Measurements from ENCODE around the gene UNC79. TPM values are rescaled to one million over a fixed set of nuclear protein-coding genes. Genes with fewer than 3 reads are reported as not detected.
"Not testable (repeated sequence)": the region's sequence is repeated elsewhere in the genome, so short reads cannot be mapped to it uniquely, and the experiment has no call there.

Gene UNC79
- total RNA-seq: under 1 TPM in 1 of 2 experiments, not detected in 1; 0.05 TPM

DNA sequence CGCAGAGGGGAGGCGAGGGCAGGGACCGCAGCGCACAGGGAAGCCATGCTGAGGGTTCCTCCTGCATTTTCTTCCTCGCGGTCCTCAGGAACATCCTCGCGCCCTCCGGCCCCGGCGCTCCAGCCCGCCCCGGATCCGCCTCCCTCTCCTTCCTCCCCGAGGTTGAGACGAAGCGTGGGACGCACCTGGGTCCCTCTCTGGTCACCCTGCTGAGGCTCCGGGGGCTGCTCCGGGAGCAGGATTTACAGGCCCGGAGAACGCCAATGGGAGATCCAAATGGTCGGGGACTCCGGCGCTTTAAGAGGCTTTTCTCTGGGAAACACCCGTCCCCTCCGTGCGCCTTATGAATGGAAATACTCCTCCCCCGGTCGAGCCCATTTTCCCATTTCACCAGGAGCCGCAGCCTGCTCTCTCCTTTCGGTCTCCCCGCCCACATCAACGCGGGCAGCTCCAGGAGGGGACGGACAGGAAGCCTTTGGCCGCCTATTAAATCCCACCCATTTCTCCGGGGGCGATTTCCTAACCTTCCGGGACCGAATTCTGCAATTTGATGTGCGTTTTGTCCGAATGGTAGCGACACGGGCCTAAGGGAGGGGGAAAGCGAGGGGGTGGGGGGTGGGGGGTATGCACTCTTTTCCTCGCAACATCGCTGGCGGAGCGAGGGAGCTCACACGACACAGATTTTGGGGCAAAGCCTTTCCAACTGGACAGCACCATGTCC is at the start of gene UNC79:
TSS of gene UNC79 (plus strand) at position 625 of the 721 bp plus-strand sequence. CDS start at position 716, 91 bp downstream.
- CTCF ChIA-PET: no interaction called here
- intact Hi-C loops (cut with micrococcal nuclease): no loop called here
- H3K4me3 Mint-ChIP-seq: no peak within 1 kb of the TSS
- peaks cover 12% of the 10 kb centered on the region for H3K9me3 Mint-ChIP-seq
- POLR2A ChIA-PET: no interaction called here
- H3K27ac Mint-ChIP-seq: no peak within 1 kb of the TSS
- no peaks in the 10 kb centered on the region for H3K36me3 Mint-ChIP-seq
- peaks cover 28% of the 10 kb centered on the region for H3K27me3 Mint-ChIP-seq
- peaks cover 3% of the 10 kb centered on the region for H3K4me1 Mint-ChIP-seq (ENCODE audit: low read depth)
- no peak for DNase-seq

DNA sequence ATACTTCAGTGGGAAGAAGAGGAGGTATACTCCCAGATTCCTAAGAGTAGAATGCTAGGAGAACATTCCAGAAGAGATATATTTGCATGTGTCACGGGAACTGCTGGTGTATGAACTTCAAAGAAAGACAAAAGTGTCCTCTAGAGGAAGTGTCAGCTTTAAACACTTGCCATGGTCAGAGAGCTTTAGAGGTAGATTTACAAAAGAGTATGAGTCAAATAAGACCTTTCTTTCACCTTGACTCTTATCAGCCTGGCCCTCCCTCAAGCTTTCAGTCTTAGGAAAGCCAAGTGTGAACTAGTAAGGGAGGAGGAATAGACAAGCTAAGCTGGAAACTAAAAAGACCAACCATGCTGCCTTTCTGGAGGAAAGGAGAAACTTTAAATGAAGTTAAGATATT is 49.1 kb upstream of the UNC79 start:
- Mint-ChIP-seq H3K27ac (no peak overlapping the region), H3K27me3 (peaks cover 25% of the 10 kb centered on the region), H3K9me3 (no peaks in the 10 kb centered on the region), H3K4me1 (ENCODE audit: low read depth) (no peaks in the 10 kb centered on the region), H3K4me3 (no peak overlapping the region), H3K36me3 (no peaks in the 10 kb centered on the region)
- CTCF ChIA-PET: no interaction called here
- POLR2A ChIA-PET: no interaction called here
- DNase-seq: no peak
- intact Hi-C loops (cut with micrococcal nuclease): no loop called here

DNA sequence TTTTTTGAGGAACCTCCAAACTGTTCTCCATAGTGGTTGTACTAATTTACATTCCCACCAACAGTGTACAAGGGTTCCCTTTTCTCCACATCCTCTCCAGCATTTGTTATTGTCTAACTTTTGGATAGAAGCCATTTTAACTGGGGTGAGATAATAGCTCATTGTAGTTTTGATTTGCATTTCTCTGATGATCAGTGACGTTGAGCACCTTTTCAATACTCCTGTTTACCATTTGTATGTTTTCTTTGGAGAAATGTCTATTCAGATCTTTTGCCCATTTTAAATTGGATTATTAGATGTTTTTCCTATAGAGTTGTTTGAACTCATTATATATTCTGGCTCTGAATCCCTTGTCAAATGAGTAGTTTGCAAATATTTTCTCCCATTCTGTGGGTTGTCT is 46.5 kb upstream of the UNC79 start:
- POLR2A ChIA-PET; DNase-seq; H3K9me3 Mint-ChIP-seq; H3K4me1 Mint-ChIP-seq (ENCODE audit: low read depth); CTCF ChIA-PET; H3K36me3 Mint-ChIP-seq; H3K27ac Mint-ChIP-seq; H3K4me3 Mint-ChIP-seq; intact Hi-C loops (cut with micrococcal nuclease): not testable (repeated sequence)
- peaks cover 25% of the 10 kb centered on the region for H3K27me3 Mint-ChIP-seq

DNA sequence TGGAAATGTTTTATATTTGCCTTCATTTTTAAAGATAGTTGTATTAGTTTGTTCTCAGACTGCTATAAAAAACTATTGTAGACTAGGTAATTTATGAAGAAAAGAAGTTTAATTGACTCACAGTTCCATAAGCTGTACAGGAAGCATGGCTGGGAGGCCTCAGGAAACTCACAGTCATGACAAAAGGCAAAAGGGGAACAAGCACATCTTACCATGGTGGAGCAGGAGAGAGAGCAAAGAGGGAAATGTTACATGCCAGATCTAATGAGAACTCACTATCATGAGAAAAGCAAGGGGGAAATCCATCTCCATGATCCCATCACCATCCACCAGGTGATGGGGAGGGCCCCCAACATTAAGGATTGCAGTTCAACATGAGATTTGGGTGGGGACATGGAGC is 35.5 kb upstream of the UNC79 start:
- no peaks in the 10 kb centered on the region for H3K4me1 Mint-ChIP-seq (ENCODE audit: low read depth)
- no peak overlapping the region for H3K27ac Mint-ChIP-seq
- H3K4me3 Mint-ChIP-seq: no peak overlapping the region
- no peak for DNase-seq
- CTCF ChIA-PET: no interaction called here
- POLR2A ChIA-PET: no interaction called here
- intact Hi-C loops (cut with micrococcal nuclease): no loop called here
- peaks cover 18% of the 10 kb centered on the region for H3K27me3 Mint-ChIP-seq
- peaks cover 12% of the 10 kb centered on the region for H3K9me3 Mint-ChIP-seq
- H3K36me3 Mint-ChIP-seq: no peaks in the 10 kb centered on the region

DNA sequence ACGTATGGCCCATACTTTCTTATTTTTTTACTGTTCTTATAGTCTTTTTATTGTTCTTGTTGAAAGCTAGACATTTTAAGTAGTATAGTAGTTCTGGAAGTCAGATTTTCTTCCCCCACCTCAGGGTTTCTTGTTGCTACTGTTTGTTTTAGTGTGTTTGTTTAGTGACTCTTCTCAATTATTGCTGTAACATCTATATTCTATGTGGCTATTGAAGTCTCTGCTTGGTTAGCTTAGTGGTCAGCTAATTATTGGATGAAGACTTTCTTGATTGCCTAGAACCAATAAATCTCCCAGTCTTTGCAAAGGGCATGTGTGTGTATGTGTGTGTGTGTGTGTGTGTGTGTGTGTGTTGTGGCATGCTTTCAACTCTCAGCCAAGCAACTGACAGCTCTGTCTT is 34.3 kb upstream of the UNC79 start:
- Mint-ChIP-seq H3K9me3 (peaks cover 12% of the 10 kb centered on the region), H3K27ac (no peak overlapping the region), H3K27me3 (peaks cover 25% of the 10 kb centered on the region), H3K36me3 (no peaks in the 10 kb centered on the region), H3K4me3 (no peak overlapping the region), H3K4me1 (ENCODE audit: low read depth) (no peaks in the 10 kb centered on the region)
- POLR2A ChIA-PET: no interaction called here
- intact Hi-C loops (cut with micrococcal nuclease): no loop called here
- DNase-seq: no peak
- CTCF ChIA-PET: no interaction called here

DNA sequence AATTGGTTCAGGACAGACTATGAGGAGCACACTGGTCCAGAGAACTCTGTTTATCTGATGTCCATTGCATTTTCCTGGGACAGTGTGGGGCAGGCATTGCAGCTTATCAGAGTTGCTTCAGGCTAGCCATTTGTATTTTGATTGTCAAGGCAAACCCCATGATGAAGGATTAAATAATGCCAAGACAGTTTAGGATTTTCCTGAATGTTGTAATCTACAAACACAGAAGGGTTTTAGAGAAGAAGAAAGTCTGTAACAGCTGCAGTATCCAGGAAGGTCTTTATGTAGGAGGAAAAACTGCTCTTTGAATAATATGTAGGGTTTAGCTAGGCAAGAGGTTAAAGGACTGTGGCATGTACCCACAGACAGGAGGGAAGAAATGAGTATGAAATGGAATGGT is 32.2 kb upstream of the UNC79 start:
- no peak overlapping the region for H3K27ac Mint-ChIP-seq
- intact Hi-C loops (cut with micrococcal nuclease): no loop called here
- H3K27me3 Mint-ChIP-seq: peaks cover 25% of the 10 kb centered on the region

DNA sequence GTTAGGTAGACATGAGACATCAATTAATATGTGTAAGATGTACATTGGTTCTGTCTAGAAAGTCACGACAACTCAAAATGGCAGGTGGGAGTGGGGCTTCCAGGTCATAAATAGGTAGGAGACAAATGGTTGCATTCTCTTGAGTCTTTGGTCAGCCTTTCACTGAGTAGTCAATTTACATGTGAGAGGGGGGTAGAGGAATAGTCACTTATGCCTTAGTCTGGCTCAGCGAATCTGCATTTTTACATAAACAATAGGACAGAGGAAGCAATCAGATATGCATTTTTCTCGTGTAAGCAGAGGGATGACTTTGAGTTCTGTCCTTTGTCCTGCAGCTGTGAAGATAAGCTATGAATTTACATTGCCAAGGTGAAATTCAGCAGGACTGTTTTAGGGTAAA is 27.8 kb upstream of the UNC79 start:
- Mint-ChIP-seq H3K4me3 (no peak overlapping the region), H3K27ac (no peak overlapping the region), H3K4me1 (ENCODE audit: low read depth) (no peaks in the 10 kb centered on the region), H3K36me3 (no peaks in the 10 kb centered on the region), H3K27me3 (peaks cover 22% of the 10 kb centered on the region), H3K9me3 (no peaks in the 10 kb centered on the region)
- DNase-seq: no peak
- intact Hi-C loops (cut with micrococcal nuclease): no loop called here
- CTCF ChIA-PET: no interaction called here
- POLR2A ChIA-PET: no interaction called here

More for the DNA sequence above, 32.2 kb upstream of the UNC79 start:
- no peak for DNase-seq
- CTCF ChIA-PET: no interaction called here
- H3K4me3 Mint-ChIP-seq: no peak overlapping the region
- peaks cover 12% of the 10 kb centered on the region for H3K9me3 Mint-ChIP-seq
- POLR2A ChIA-PET: no interaction called here
- no peaks in the 10 kb centered on the region for H3K36me3 Mint-ChIP-seq
- H3K4me1 Mint-ChIP-seq (ENCODE audit: low read depth): no peaks in the 10 kb centered on the region

DNA sequence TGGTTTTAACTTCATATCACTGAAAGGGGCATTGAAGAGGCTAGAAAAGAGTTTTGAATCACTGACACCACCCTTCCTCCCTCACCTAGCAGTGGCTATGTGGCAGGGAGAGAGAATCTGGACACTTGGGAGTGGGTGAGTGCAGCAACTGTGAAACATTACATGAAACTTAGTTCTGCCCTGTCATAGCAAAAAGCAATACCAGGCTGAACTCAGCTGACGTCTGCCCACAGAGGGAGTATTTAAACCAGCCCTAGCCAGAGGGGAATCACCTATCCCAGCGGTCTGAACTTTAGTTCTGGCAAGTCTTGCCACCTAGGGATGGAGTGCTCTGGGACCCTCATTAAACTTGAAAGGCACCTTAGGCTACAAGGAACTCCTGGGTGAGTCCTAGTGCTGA is 20.7 kb upstream of the UNC79 start:
- no peaks in the 10 kb centered on the region for H3K4me1 Mint-ChIP-seq (ENCODE audit: low read depth)
- no peaks in the 10 kb centered on the region for H3K36me3 Mint-ChIP-seq
- no peak overlapping the region for H3K27ac Mint-ChIP-seq
- intact Hi-C loops (cut with micrococcal nuclease): no loop called here
- H3K4me3 Mint-ChIP-seq: no peak overlapping the region
- DNase-seq: no peak
- H3K9me3 Mint-ChIP-seq: peaks cover 10% of the 10 kb centered on the region
- no peaks in the 10 kb centered on the region for H3K27me3 Mint-ChIP-seq
- ChIA-PET CTCF (no interaction called here), POLR2A (no interaction called here)

DNA sequence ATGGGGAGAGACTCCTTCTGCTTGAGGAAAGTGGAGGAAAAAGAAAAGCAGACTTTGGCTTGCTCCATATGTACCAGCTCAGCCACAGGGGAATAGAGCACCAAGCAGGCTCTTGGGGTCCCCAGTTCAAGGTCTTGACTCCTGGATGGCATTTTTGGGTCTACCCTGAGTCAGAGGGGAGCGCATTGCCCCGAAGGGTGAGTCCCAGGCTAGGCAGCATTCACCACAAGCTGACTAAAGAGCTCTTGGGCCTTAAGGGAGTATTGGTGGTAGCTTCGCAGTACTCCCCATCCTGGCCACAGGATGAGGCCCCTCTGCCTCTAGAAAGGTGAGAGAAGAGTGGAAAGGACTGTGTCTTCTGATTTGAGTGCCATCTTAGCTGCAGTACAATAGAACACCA is 19.8 kb upstream of the UNC79 start:
- intact Hi-C loops (cut with micrococcal nuclease): no loop called here
- no peak for DNase-seq
- H3K4me1 Mint-ChIP-seq (ENCODE audit: low read depth): no peaks in the 10 kb centered on the region
- ChIA-PET CTCF (no interaction called here), POLR2A (interaction anchor here (0.6 kb wide), 1 partner anchor 68 kb away, joined by 3 read pairs; no protein-coding TSS in a partner anchor)
- no peak overlapping the region for H3K4me3 Mint-ChIP-seq
- H3K27ac Mint-ChIP-seq: no peak overlapping the region
- H3K36me3 Mint-ChIP-seq: no peaks in the 10 kb centered on the region
- H3K27me3 Mint-ChIP-seq: no peaks in the 10 kb centered on the region
- H3K9me3 Mint-ChIP-seq: peaks cover 10% of the 10 kb centered on the region

DNA sequence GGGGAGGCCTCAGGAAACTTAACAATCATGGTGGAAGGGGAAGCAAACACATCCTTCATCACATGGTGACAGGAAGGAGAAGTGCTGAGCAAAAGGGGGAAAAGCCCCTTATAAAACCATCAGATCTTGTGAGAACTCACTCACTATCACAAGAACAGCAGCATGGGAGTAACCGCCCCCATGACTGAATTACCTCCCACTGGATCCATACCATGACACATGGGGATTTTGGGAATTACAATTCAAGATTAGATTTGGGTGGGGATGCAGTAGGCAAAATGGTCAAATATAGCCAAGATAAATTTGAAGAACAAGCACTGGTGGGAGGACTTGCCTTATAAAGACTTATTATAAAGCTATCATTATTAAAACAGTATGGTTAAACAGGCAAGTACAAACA is 5.6 kb upstream of the UNC79 start:
- Mint-ChIP-seq H3K27me3 (peaks cover 15% of the 10 kb centered on the region), H3K9me3 (peaks cover 22% of the 10 kb centered on the region)
- POLR2A ChIA-PET; H3K36me3 Mint-ChIP-seq; intact Hi-C loops (cut with micrococcal nuclease); CTCF ChIA-PET; DNase-seq; H3K4me3 Mint-ChIP-seq; H3K4me1 Mint-ChIP-seq (ENCODE audit: low read depth); H3K27ac Mint-ChIP-seq: not testable (repeated sequence)

DNA sequence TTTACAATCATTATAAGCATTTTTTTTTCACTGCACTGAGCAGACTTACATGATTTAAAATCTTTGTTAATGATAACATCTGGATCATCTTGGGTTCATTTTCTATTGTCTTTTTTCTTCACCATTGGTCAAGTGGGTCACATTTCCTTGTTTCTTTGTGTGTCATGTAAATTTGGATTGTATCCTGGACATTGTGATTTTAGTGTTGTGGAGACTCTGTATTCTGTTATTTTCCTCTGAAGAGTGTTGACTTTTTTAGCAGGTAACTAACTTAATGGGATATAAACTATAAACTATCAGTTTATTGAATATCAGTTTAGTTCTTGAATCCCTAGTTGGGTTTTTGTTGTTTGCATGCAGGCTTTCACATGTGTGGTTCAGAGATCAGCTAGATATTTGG is 4.0 kb upstream of the UNC79 start:
- ChIA-PET POLR2A (no interaction called here), CTCF (no interaction called here)
- intact Hi-C loops (cut with micrococcal nuclease): no loop called here
- peaks cover 18% of the 10 kb centered on the region for H3K27me3 Mint-ChIP-seq
- H3K4me3 Mint-ChIP-seq: no peak overlapping the region
- H3K27ac Mint-ChIP-seq: no peak overlapping the region
- no peaks in the 10 kb centered on the region for H3K36me3 Mint-ChIP-seq
- H3K9me3 Mint-ChIP-seq: peaks cover 21% of the 10 kb centered on the region
- DNase-seq: no peak
- peaks cover 3% of the 10 kb centered on the region for H3K4me1 Mint-ChIP-seq (ENCODE audit: low read depth)

DNA sequence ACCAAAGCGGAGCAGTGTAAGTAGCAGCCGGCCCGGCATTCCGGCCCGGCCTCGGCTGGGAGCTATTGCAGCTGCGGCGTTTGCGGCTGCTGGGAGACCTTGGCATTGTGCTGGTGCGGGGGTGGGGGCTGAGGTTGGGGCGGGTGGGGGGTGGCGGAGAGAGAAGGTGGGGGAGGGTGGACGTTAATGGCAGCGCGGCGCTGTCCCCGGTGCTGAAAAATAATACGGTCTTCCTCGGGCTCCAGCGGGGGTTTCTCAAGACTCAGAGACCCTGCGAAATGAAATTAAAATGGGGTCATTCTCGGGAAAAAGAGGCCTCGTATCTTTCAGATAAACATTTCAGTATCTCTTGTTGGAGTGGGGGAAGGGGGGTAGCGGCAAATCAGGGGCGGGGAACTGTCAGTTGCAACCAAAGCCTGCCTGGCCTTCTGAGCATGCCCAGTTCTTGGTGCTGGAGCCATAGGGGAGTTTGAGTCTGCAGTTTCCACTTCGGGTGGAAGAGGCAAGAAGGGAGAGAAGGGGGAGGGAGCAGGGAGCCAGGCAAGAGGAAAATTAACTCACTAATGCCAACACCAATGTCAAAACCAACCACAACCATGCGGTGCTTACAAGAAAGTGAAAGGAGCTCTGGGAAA is 414 bp downstream of the UNC79 start:
- Mint-ChIP-seq H3K27ac (no peak overlapping the region), H3K36me3 (no peaks in the 10 kb centered on the region), H3K27me3 (peaks cover 31% of the 10 kb centered on the region), H3K4me3 (no peak overlapping the region), H3K9me3 (peaks cover 9% of the 10 kb centered on the region), H3K4me1 (ENCODE audit: low read depth) (peaks cover 3% of the 10 kb centered on the region)
- no peak for DNase-seq
- POLR2A ChIA-PET: no interaction called here
- CTCF ChIA-PET: no interaction called here
- intact Hi-C loops (cut with micrococcal nuclease): no loop called here

DNA sequence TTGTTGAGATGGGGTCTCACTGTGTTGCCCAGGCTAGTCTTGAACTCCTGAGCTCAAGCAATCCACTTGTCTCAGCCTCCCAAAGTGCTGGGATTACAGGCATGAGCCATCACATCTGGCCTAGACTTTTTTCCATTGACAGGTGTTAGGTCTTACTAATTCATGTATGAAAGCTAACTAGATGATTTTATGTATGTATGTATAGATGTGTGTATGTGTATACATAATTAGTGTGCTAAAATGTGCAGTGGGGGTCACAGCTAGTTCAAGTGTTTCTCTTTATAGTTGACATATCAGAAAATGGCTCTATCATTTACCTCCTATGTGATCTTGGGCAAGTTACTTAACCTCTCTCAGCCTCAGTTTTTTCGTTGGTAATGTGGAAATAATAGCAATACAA is 23.5 kb downstream of the UNC79 start:
- POLR2A ChIA-PET: no interaction called here
- CTCF ChIA-PET: no interaction called here
- no peak for DNase-seq
- H3K4me3 Mint-ChIP-seq: no peak overlapping the region
- H3K36me3 Mint-ChIP-seq: no peaks in the 10 kb centered on the region
- H3K4me1 Mint-ChIP-seq (ENCODE audit: low read depth): no peaks in the 10 kb centered on the region
- H3K27me3 Mint-ChIP-seq: peaks cover 28% of the 10 kb centered on the region
- H3K27ac Mint-ChIP-seq: no peak overlapping the region
- intact Hi-C loops (cut with micrococcal nuclease): no loop called here
- no peaks in the 10 kb centered on the region for H3K9me3 Mint-ChIP-seq

Measured in activated CD4-positive, alpha-beta memory T cell treated with anti-CD3 and anti-CD28 coated beads for 36 hours (primary cell).